ENCODE measurements around the gene LRRC73. TPM values are rescaled to one million over a fixed set of nuclear protein-coding genes. Genes with fewer than 3 reads are reported as not detected.
"Not testable (repeated sequence)": the region's sequence is repeated elsewhere in the genome, so short reads cannot be mapped to it uniquely, and the experiment has no call there.

LRRC73 gene
- total RNA-seq, 1 experiment from 2014 or later = 1.4 TPM

DNA sequence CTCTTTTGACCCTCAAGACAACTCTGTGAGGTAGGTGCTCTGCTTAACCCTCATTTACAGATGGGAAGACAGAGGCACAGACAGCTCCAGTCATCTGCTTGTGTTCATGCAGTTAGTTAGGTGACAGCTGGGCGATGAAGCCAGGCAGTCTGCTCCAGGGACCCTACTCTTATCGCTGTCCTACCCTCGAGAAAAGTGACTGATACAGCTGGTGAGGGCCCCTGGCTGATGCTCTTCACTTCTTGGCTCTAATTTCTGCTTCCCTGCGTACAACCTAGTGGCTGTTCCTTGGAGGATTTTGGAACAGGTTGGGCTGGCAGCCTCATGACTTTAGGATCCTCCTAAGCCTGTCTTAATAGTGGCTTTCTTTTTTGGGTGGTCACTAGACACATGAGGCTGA lies 41.9 kb downstream of the LRRC73 start:
- peaks cover 6% of the 10 kb centered on the region for H3K27me3 Mint-ChIP-seq (ENCODE audit: low read depth)
- TF ChIP-seq NFYB (CRISPR knock-in tag; conservative IDR thresholded peaks at IDR 0.05; ENCODE audit: low read depth) = no peak
- no peak for TF ChIP-seq RORB (CRISPR knock-in tag; IDR thresholded peaks at IDR 0.05)
- no peak for TF ChIP-seq ELF4 (CRISPR knock-in tag; IDR thresholded peaks at IDR 0.05; ENCODE audit: low read depth)
- TF ChIP-seq, protein P1, sequence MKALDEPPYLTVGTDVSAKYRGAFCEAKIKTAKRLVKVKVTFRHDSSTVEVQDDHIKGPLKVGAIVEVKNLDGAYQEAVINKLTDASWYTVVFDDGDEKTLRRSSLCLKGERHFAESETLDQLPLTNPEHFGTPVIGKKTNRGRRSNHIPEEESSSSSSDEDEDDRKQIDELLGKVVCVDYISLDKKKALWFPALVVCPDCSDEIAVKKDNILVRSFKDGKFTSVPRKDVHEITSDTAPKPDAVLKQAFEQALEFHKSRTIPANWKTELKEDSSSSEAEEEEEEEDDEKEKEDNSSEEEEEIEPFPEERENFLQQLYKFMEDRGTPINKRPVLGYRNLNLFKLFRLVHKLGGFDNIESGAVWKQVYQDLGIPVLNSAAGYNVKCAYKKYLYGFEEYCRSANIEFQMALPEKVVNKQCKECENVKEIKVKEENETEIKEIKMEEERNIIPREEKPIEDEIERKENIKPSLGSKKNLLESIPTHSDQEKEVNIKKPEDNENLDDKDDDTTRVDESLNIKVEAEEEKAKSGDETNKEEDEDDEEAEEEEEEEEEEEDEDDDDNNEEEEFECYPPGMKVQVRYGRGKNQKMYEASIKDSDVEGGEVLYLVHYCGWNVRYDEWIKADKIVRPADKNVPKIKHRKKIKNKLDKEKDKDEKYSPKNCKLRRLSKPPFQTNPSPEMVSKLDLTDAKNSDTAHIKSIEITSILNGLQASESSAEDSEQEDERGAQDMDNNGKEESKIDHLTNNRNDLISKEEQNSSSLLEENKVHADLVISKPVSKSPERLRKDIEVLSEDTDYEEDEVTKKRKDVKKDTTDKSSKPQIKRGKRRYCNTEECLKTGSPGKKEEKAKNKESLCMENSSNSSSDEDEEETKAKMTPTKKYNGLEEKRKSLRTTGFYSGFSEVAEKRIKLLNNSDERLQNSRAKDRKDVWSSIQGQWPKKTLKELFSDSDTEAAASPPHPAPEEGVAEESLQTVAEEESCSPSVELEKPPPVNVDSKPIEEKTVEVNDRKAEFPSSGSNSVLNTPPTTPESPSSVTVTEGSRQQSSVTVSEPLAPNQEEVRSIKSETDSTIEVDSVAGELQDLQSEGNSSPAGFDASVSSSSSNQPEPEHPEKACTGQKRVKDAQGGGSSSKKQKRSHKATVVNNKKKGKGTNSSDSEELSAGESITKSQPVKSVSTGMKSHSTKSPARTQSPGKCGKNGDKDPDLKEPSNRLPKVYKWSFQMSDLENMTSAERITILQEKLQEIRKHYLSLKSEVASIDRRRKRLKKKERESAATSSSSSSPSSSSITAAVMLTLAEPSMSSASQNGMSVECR (CRISPR knock-in tag; IDR thresholded peaks at IDR 0.05; ENCODE audit: borderline replicate concordance) = no peak
- POLR2A ChIA-PET = no interaction called here
- no peak overlapping the region for H3K4me3 Mint-ChIP-seq
- H3K4me1 Mint-ChIP-seq = peaks cover 14% of the 10 kb centered on the region
- CTCF ChIA-PET = no interaction called here
- ATAC-seq = no peak
- no peaks in the 10 kb centered on the region for H3K36me3 Mint-ChIP-seq
- H3K27ac Mint-ChIP-seq = no peak overlapping the region
- H3K9me3 Mint-ChIP-seq = no peaks in the 10 kb centered on the region
- DNase-seq (ENCODE audit: low spot score) = no peak

DNA sequence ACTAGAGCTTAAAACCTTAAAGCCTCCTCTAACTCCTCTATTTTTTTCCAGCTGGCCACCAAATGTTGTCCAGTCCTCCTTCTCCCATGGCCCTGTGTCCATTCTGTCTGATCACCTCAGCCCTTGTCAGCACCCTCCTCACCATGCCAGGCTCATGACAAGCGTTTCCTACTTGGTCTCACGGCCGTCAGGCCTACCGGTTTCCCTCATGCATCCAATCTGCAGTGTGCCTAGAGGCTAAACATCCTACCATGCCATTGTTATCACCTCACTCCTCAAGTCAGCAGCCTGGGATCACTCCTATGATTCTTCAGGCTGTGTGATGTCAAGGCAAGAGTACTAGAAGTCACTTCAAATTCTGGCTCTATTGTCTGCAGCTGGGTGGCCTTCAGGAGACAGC lies 42.4 kb downstream of the LRRC73 start:
- Mint-ChIP-seq H3K4me3 (no peak overlapping the region), H3K27ac (no peak overlapping the region; the same call in 1 of the 2 replicates), H3K4me1 (peaks cover 14% of the 10 kb centered on the region), H3K9me3 (no peaks in the 10 kb centered on the region), H3K36me3 (no peaks in the 10 kb centered on the region), H3K27me3 (ENCODE audit: low read depth) (peaks cover 8% of the 10 kb centered on the region)
- TF ChIP-seq EMX1 (CRISPR knock-in tag; IDR thresholded peaks at IDR 0.05) = no peak
- no peak for TF ChIP-seq MYBL2 (CRISPR knock-in tag; IDR thresholded peaks at IDR 0.05)
- TF ChIP-seq, protein P2, sequence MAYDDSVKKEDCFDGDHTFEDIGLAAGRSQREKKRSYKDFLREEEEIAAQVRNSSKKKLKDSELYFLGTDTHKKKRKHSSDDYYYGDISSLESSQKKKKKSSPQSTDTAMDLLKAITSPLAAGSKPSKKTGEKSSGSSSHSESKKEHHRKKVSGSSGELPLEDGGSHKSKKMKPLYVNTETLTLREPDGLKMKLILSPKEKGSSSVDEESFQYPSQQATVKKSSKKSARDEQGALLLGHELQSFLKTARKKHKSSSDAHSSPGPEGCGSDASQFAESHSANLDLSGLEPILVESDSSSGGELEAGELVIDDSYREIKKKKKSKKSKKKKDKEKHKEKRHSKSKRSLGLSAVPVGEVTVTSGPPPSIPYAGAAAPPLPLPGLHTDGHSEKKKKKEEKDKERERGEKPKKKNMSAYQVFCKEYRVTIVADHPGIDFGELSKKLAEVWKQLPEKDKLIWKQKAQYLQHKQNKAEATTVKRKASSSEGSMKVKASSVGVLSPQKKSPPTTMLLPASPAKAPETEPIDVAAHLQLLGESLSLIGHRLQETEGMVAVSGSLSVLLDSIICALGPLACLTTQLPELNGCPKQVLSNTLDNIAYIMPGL (CRISPR knock-in tag; IDR thresholded peaks at IDR 0.05) = no peak
- no peak for TF ChIP-seq SMAD3 (CRISPR knock-in tag; IDR thresholded peaks at IDR 0.05; ENCODE audit: borderline replicate concordance)
- TF ChIP-seq MXD4 (CRISPR knock-in tag; IDR thresholded peaks at IDR 0.05; ENCODE audit: borderline replicate concordance) = no peak
- TF ChIP-seq GTF2I (CRISPR knock-in tag; conservative IDR thresholded peaks at IDR 0.05) = no peak
- TF ChIP-seq, protein P3, sequence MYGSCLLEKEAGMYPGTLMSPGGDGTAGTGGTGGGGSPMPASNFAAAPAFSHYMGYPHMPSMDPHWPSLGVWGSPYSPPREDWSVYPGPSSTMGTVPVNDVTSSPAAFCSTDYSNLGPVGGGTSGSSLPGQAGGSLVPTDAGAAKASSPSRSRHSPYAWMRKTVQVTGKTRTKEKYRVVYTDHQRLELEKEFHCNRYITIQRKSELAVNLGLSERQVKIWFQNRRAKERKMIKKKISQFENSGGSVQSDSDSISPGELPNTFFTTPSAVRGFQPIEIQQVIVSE (CRISPR knock-in tag; IDR thresholded peaks at IDR 0.05; ENCODE audit: borderline replicate concordance) = no peak
- ChIA-PET POLR2A (no interaction called here), CTCF (no interaction called here)
- ATAC-seq (no peak), DNase-seq (ENCODE audit: low spot score) (no peak)

DNA sequence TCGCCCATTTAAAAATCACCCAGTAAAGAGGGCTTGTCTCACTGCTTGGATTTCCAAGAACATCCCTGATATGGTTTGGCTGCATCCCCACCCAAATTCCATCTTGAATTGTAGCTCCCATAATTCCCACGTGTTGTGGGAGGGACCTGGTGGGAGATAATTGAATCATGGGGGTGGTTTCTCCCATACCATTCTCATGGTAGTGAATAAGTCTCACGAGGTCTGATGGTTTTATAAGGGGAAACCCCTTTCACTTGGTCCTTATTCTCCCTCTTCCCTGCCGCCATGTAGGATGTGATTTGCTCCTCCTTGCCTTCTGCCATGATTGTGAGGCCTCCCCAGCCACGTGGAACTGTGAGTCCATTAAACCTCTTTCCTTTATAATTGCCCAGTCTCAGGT lies 42.9 kb downstream of the LRRC73 start:
- H3K27ac Mint-ChIP-seq; CTCF ChIA-PET; POLR2A ChIA-PET; ATAC-seq; H3K36me3 Mint-ChIP-seq; H3K9me3 Mint-ChIP-seq; DNase-seq (ENCODE audit: low spot score); H3K4me3 Mint-ChIP-seq: not testable (repeated sequence)
- H3K4me1 Mint-ChIP-seq = peaks cover 14% of the 10 kb centered on the region
- H3K27me3 Mint-ChIP-seq (ENCODE audit: low read depth) = peaks cover 11% of the 10 kb centered on the region

DNA sequence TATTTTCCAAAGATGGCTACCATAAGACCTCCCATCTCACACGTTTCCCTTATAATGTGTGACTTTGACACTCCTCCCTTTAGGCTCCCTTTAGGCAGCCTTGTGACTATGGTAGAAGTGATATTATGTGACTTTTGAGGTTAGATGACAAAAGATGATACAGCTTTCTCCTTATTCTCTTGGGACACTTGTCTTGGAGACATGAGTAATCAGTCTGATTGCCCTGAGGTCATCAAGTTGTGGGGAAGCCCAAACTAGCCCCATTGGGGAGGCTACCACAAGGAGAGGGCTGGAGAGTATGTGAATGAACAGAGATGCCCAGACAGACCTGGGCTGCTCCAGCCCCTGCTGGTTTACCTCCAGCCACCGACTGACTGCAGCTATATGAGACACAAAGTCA lies 44.2 kb downstream of the LRRC73 start:
- POLR2A ChIA-PET = no interaction called here
- Mint-ChIP-seq H3K4me3 (no peak overlapping the region), H3K27ac (no peak overlapping the region), H3K27me3 (ENCODE audit: low read depth) (peaks cover 16% of the 10 kb centered on the region), H3K9me3 (no peaks in the 10 kb centered on the region), H3K36me3 (no peaks in the 10 kb centered on the region), H3K4me1 (peaks cover 14% of the 10 kb centered on the region)
- DNase-seq (ENCODE audit: low spot score) = no peak
- CTCF ChIA-PET = interaction anchor here (1.1 kb wide), 1 partner anchor 110 kb away, joined by 3 read pairs; no protein-coding TSS in a partner anchor
- no peak for ATAC-seq
- TF ChIP-seq TCF7 (CRISPR knock-in tag; IDR thresholded peaks at IDR 0.05; ENCODE audit: low read depth) = no peak
- TF ChIP-seq, protein P4, sequence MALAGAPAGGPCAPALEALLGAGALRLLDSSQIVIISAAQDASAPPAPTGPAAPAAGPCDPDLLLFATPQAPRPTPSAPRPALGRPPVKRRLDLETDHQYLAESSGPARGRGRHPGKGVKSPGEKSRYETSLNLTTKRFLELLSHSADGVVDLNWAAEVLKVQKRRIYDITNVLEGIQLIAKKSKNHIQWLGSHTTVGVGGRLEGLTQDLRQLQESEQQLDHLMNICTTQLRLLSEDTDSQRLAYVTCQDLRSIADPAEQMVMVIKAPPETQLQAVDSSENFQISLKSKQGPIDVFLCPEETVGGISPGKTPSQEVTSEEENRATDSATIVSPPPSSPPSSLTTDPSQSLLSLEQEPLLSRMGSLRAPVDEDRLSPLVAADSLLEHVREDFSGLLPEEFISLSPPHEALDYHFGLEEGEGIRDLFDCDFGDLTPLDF (CRISPR knock-in tag; IDR thresholded peaks at IDR 0.05) = no peak
